Measurements from ENCODE around the gene TAF1B. TPM values are rescaled to one million over a fixed set of nuclear protein-coding genes. Genes with fewer than 3 reads are reported as not detected.
A peak's percentile ranks its signal among the peaks of the same experiment; 100 is the strongest.

The TAF1B gene
- total RNA-seq, 1 donor from 2014 or later = 15.6 TPM

GRCh38 chr2:9814129-9814868 is 29.0 kb upstream of the TAF1B start:
- TF ChIP-seq CTCF (IDR thresholded peaks at IDR 0.05) = peak; percentile 49
- no peaks in the 10 kb centered on the region for H3K36me3 Mint-ChIP-seq (ENCODE audit: low read depth)
- no peak overlapping the region for H3K27ac Mint-ChIP-seq (ENCODE audit: unreplicated experiment)
- H3K27me3 Mint-ChIP-seq (ENCODE audit: low read depth) = no peaks in the 10 kb centered on the region
- H3K9me3 Mint-ChIP-seq (ENCODE audit: low read depth) = no peaks in the 10 kb centered on the region
- no peak overlapping the region for H3K4me3 Mint-ChIP-seq (ENCODE audit: unreplicated experiment)
- H3K4me1 Mint-ChIP-seq (ENCODE audit: low read depth) = peaks cover 7% of the 10 kb centered on the region
- no peak for DNase-seq (ENCODE audit: low spot score)

DNA sequence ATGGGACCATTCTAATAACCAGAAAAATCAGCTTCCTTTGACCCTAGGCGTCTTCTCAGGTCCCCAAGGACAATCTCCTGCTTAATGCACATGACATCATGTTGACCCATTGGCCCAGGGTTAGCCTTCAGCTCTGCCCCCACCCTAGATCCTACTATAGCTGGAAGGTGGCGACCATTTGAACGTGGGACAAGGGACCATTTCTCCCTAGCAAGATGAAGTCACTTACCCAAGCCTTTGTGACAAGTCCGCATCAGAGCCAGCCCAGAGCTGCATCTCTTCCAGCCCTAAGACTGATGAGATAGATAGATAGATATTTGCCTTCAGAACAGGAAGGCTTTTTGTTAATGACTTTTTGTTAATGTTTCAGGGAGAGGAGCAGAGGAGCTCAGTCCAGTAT is 28.2 kb upstream of the TAF1B start:
- TF ChIP-seq CTCF (IDR thresholded peaks at IDR 0.05) = no peak
- no peak for DNase-seq (ENCODE audit: low spot score)
- H3K27ac Mint-ChIP-seq (ENCODE audit: unreplicated experiment) = no peak overlapping the region
- H3K9me3 Mint-ChIP-seq (ENCODE audit: low read depth) = no peaks in the 10 kb centered on the region
- H3K36me3 Mint-ChIP-seq (ENCODE audit: low read depth) = no peaks in the 10 kb centered on the region
- H3K4me1 Mint-ChIP-seq (ENCODE audit: low read depth) = peaks cover 10% of the 10 kb centered on the region
- no peaks in the 10 kb centered on the region for H3K27me3 Mint-ChIP-seq (ENCODE audit: low read depth)
- no peak overlapping the region for H3K4me3 Mint-ChIP-seq (ENCODE audit: unreplicated experiment)

DNA sequence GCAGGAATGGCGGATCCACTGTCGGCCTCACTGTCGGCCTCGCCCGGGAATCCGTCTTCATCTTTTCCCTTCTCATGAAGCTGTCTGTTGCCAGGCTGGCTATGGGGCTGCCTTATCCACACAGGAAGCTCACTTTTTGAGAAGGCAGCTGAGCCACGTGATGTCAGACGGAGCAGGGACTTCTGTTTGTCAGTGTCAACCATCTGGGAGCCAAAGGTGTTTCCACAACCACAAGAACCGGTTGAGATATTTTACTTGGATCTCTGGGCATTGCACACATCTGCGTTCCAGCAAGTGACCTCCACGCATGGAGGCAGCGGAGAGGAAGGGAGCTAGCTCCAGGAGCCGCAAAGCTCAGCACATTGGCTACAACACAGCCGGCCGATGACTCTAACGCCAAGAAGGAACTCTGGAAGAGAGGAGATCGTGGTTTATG is 27.4 kb upstream of the TAF1B start:
- H3K4me3 Mint-ChIP-seq (ENCODE audit: unreplicated experiment) = no peak overlapping the region
- peaks cover 10% of the 10 kb centered on the region for H3K4me1 Mint-ChIP-seq (ENCODE audit: low read depth)
- no peak for DNase-seq (ENCODE audit: low spot score)

GRCh38 chr2:9818097-9818496 is 25.2 kb upstream of the TAF1B start:
- Mint-ChIP-seq H3K9me3 (ENCODE audit: low read depth) (no peaks in the 10 kb centered on the region), H3K27me3 (ENCODE audit: low read depth) (no peaks in the 10 kb centered on the region), H3K4me1 (ENCODE audit: low read depth) (peaks cover 10% of the 10 kb centered on the region), H3K27ac (ENCODE audit: unreplicated experiment) (no peak overlapping the region), H3K4me3 (ENCODE audit: unreplicated experiment) (no peak overlapping the region), H3K36me3 (ENCODE audit: low read depth) (no peaks in the 10 kb centered on the region)
- no peak for TF ChIP-seq CTCF (IDR thresholded peaks at IDR 0.05)
- no peak for DNase-seq (ENCODE audit: low spot score)

More for the DNA sequence above, 27.4 kb upstream of the TAF1B start:
- no peak for TF ChIP-seq CTCF (IDR thresholded peaks at IDR 0.05)
- no peaks in the 10 kb centered on the region for H3K27me3 Mint-ChIP-seq (ENCODE audit: low read depth)
- H3K27ac Mint-ChIP-seq (ENCODE audit: unreplicated experiment) = no peak overlapping the region
- no peaks in the 10 kb centered on the region for H3K9me3 Mint-ChIP-seq (ENCODE audit: low read depth)
- H3K36me3 Mint-ChIP-seq (ENCODE audit: low read depth) = no peaks in the 10 kb centered on the region

- DNase-seq (ENCODE audit: low spot score) = no peak
- Mint-ChIP-seq H3K36me3 (ENCODE audit: low read depth) (no peaks in the 10 kb centered on the region), H3K27me3 (ENCODE audit: low read depth) (no peaks in the 10 kb centered on the region), H3K9me3 (ENCODE audit: low read depth) (no peaks in the 10 kb centered on the region), H3K4me1 (ENCODE audit: low read depth) (peaks cover 3% of the 10 kb centered on the region), H3K27ac (ENCODE audit: unreplicated experiment) (no peak overlapping the region), H3K4me3 (ENCODE audit: unreplicated experiment) (no peak overlapping the region)
- TF ChIP-seq CTCF (IDR thresholded peaks at IDR 0.05) = no peak
Measured at GRCh38 chr2:9819551-9819950, 23.7 kb upstream of the TAF1B start.
